NCI-H2227 (cell line): ENCODE data around the gene WAPL.
"Not testable (repeated sequence)": the region's sequence is repeated elsewhere in the genome, so short reads cannot be mapped to it uniquely, and the experiment has no call there.

Experiments used
- DNase-seq: peaks from one replicate; lab custom pipeline; 2025; ENCODE audit not compliant: unreplicated experiment; lab: John Stamatoyannopoulos, UW

The WAPL gene, protein sequence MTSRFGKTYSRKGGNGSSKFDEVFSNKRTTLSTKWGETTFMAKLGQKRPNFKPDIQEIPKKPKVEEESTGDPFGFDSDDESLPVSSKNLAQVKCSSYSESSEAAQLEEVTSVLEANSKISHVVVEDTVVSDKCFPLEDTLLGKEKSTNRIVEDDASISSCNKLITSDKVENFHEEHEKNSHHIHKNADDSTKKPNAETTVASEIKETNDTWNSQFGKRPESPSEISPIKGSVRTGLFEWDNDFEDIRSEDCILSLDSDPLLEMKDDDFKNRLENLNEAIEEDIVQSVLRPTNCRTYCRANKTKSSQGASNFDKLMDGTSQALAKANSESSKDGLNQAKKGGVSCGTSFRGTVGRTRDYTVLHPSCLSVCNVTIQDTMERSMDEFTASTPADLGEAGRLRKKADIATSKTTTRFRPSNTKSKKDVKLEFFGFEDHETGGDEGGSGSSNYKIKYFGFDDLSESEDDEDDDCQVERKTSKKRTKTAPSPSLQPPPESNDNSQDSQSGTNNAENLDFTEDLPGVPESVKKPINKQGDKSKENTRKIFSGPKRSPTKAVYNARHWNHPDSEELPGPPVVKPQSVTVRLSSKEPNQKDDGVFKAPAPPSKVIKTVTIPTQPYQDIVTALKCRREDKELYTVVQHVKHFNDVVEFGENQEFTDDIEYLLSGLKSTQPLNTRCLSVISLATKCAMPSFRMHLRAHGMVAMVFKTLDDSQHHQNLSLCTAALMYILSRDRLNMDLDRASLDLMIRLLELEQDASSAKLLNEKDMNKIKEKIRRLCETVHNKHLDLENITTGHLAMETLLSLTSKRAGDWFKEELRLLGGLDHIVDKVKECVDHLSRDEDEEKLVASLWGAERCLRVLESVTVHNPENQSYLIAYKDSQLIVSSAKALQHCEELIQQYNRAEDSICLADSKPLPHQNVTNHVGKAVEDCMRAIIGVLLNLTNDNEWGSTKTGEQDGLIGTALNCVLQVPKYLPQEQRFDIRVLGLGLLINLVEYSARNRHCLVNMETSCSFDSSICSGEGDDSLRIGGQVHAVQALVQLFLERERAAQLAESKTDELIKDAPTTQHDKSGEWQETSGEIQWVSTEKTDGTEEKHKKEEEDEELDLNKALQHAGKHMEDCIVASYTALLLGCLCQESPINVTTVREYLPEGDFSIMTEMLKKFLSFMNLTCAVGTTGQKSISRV (N-terminal part only)

DNA sequence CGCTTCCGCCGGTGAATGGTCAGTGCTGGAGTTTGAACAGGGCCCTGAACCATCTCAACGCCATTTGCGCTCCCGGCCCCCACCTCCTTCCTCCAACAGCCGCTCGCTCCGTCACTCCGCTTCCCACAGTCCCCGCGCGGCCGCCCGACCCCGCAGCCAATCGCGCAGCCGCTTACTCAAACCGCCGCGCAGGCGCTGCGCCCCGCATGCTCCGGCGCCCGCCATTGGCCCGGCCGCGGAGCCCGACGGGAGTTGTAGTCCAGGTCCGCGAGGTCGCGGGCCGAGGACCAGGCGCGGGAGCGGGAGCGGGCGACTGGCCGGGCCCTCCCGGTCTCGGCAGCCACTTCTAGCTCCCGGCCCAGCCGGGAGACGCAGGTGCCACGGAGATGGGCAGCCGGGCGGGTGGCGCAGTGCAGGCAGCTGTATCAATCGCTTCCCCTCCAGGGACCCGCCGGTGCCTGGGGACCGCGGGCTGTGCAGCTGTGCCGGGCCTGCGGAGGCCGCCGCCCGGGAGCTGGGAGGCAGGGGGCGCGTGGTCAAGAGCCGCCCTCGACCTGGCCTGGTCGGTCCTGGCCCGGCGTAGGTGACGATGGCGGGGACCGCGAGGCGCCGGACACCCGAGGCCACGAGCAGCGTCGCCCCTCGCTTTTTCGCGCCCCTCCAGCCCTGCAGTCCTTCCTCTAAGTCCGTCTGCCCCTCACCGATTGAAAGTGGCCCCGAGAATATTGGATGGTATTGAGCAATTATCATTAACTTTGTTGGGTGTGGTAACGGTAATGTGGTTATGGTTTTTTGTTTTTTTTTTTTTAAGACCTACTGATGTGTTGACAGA, at the start of gene WAPL:
WAPL (minus strand) TSS at position 115 of the 832 bp plus-strand sequence. CDS start 3,723 bp downstream, outside the sequence.
- DNase-seq = peak; percentile 92

DNA sequence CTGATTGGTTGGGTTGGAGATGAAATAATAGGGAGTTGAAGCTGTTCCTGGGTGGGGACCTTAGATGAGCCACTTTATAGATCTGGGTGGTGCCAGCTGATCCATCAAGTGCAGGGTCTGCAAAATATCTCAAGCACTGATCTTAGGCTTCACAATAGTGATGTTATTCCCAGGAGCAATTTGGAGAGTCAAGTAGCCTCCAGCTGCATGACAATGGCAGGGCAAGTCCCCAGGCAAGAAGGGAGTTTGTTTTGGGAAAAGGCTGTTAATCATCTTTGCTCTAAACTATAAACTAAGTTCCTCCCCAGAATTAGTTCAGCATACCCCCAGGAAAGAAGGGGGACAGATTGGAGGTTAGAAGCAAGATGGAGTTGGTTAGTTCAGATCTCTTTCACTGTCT, 47.7 kb upstream of the WAPL start:
- no peak for DNase-seq

DNA sequence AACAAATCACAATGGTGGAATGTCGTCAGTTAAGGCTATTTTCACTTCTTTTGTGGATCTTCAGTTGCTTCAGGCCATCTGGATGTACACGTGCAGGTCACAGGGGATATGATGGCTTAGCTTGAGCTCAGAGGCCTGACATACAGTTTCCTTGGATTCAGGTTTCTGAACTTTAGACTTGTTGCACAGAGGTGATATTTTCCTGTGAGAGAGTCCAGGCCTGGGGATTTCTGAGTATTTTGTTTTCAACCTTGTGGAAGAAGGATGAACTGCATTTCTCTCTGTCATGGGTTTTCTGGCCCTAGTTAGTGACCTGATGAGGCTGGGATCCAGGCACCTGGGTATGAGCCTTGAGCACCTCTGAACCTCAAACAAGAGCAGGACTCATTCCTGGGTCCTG, 44.9 kb upstream of the WAPL start:
- DNase-seq = not testable (repeated sequence)

DNA sequence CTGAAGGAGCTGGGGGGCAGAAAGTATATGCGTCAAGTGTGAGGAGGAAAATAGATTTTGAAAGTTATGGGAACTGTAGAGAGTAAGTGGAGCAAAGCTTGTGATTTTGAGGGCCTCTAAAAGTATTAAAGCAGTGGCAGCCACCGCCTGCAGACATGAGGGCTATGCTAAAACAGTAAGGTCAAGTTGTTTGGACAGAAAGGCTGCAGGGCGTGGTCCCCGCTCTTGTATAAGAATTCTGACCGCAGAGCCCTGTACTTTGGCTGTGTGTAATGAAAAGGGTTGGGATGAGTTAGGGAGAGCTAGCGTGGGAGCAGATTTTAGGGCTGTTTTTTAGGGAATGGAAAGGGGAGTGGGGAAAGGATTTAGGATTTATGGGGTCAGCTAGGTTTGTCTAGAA, 41.7 kb upstream of the WAPL start:
- DNase-seq = not testable (repeated sequence)

DNA sequence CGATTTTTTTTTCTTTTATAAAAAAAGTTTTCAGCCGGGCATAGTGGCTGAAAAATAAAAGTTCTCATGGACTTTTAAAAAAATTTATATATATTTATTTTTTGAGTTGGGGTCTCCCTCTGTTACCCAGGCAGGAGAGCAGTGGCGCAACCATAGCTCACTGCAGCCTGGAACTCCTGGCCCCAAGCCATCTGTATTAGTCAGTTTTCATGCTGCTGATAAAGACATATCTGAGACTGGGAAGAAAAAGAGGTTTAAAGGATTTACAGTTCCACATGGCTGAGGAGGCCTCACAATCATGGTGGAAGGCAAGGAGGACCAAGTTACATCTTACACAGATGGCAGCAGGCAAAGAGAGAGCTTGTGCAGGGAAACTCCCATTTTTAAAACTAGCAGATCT, 37.1 kb upstream of the WAPL start:
- DNase-seq = not testable (repeated sequence)

DNA sequence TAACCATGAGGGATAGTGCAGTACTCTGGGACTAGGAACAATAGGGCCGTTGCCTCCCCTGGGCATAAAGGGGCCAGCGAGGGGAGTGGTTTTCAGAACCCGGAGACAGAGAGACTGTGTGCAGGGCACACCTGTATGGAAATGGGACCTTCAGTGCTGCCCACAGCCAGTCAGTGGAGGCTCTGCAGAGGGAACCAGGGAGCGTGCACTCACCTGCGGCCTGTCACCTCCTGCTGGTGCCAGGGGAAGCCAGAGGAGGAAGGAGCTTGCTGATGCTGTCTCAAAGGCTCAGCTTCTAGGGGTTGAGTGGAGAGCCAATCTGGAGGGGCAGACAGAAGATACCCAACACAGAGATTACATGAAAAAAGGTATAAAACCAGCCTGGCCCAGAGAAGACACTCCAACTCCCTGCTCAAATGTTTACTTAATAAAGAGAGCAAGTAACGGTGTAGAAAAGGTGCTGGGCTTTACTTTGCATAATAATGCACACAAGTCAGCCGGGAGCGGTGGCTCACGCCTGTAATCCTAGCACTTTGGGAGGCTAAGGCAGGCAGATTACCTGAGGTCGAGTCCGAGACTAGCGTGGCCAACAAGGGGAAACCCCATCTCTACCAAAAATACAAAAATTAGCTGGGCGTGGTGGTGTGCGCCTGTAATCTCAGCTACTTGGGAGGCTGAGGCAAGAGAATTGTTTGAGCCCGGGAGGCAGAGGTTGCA, 35.5 kb upstream of the WAPL start:
- no peak for DNase-seq

DNA sequence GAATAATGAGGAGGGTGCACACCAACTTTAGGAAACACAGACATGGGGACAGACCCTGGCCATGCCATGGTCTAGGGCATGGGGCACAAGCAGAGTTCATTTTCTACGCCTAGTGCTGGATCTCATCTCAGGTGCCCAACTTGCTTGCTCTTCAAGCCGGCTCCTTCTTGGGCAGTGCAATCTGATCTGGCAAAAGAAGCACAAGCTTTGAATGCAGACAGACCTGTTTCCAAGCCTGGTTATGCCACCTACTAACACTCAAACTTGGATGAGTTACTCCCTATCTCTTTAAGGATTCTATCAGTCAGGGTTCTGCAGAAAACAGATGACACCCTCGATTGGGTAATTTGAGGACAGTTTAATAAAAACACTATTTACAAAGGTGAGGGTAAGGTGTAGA, 34.9 kb upstream of the WAPL start:
- no peak for DNase-seq

DNA sequence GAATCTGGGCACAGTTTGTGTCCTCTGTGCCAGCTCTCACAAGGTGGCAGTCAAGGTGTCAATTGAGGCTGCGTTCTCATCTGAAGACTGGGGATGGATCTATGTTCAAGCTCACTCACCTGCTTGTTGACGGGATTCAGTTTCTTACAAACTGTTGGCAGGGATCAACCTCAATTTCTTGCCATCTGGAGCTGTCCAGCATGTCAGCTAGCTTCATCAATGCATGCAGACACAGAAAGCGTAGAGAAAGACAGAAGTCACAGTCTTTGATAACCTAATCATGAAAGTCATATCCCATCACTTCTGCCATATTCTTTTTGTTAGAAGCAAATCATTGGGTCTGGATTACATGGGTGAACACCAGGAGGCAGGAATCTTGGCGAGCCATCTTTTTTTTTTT, 32.0 kb upstream of the WAPL start:
- no peak for DNase-seq

DNA sequence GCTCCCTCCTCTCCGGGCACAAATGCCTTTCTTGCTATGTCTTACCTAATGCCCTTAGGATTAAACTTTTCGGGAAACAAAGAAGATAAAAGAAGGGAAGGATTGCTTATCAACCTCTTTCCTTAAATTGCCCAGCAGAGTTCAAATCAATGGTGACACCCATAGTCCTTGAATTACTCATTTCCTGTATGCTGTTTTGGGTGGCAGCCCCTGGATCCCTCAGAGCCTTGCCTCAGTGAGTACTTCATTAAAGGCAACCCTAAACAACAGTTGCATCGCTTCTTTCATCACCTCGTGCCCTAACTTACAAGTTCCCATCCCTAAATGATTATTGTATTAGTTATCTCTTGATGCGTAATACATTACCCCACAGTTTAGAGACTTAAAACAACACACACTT, 31.6 kb upstream of the WAPL start:
- DNase-seq = no peak

DNA sequence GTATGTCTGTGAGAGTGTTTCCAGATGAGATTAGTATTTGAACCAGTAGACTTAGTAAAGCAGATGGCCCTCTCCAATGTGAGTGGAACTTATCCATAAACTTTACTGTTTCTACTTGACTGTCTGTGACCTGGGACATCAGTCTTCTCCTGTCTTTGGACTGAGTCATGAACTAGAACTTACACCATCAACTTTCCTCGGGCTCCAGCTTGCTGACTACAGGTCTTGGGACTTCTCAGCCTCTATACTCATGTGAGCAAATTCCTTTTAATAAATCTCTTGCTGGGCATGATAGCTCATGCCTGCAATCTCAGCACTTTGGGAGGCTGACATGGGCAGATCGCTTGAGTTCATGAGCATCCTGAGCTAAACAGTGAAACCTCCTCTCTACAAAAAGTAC, 25.7 kb upstream of the WAPL start:
- DNase-seq = no peak

DNA sequence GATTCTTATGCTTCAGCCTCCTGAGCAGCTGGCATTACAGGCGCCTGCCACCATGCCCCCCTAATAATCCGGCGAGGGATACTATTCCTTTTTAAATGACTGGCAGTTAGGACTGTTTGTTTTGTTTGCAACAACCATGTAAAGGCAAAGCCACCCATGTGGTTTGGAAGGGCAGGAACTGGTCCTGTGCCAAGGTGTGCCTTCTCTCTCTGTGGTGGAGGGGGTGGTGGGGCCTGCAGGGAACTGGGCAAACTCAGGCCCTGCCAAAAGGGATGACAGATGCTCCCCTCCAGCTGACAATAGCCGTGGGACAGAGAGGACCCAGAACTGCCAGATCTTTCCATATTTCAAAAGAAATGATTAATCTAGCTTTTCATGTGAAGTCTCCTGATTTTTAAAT, 23.5 kb upstream of the WAPL start:
- no peak for DNase-seq

DNA sequence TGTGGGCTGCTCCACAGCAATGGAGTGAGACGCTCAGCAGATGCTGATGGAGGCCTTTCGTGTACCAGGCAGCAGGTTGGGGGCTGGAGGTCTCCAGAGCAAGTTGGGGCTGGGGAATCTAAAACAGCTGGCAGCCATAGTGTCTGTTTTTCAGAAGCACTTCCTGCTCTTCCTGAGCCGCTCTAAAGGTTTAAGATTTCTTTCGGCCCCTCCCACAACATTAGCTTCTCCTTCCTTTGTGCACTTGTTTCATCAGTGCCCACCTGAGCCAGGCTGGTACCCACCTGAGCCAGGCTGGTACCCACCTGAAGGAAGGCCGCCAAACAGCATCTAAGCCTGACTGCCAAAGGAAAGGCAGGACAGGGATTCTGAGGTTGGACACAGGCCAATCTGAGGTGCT, 18.4 kb upstream of the WAPL start:
- DNase-seq = no peak

DNA sequence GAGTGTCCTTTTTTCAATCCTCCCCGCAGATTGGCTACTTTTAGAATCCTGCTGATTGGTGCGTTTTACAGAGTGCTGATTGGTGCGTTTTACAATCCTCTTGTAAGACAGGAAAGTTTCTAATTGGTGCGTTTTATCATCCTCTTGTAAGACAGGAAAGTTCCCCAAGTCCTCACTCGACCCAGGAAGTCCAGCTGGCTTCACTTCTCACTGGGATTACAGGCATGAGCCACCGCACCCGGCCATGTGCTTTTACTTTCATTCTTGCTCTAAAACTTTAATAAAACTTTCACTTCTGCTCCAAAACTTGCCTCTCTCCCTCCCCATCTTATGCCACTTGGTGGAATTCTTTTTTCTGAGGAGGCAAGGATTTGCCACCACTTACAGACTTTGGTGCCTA, 17.0 kb upstream of the WAPL start:
- DNase-seq = no peak

DNA sequence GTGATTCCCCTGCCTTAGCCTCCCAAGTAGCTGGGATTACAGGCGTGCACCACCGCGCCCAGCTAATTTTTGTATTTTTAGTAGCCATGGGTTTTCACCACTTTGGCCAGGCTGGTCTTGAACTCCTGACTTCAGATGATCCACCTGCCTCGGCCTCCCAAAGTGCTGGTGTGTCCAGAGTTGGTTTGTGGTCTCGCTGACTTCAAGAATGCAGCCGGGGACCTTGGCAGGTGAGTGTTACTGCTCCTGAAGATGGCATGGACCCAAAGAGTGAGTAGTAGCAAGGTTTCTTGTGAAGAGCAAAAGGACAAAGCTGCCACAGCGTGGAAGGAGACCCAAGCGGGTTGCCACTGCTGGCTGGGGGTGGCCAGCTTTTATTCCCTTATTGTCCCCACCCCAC, 16.4 kb upstream of the WAPL start:
- DNase-seq = not testable (repeated sequence)

DNA sequence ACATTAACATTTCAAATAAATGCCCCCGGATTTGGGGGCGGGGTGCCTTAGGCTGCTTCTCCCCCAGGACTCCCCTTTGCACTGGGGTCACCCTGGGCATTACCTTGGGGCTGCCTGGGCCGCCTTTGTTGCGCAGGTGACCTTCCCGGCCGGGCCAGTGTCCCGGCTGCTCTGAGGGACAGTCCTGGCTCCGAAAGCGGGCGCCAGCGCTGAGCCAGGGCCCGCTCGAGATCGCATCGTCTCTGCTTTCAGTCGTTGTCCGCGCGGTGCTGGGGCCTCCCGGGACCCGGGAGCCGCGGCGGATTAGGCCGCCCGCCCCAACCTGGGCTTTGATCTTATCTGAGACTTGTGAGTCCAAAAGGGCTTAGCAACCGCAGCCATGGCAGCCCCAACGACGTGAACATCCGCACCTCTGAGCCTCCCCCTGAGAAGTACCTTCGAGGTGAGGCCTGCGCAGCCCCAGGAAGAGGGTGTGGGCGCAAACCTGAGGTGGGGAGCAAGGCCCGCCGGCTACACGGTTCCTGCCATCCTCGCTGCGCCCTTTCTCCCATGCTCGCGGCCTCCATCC, 14.8 kb upstream of the WAPL start:
- no peak for DNase-seq

DNA sequence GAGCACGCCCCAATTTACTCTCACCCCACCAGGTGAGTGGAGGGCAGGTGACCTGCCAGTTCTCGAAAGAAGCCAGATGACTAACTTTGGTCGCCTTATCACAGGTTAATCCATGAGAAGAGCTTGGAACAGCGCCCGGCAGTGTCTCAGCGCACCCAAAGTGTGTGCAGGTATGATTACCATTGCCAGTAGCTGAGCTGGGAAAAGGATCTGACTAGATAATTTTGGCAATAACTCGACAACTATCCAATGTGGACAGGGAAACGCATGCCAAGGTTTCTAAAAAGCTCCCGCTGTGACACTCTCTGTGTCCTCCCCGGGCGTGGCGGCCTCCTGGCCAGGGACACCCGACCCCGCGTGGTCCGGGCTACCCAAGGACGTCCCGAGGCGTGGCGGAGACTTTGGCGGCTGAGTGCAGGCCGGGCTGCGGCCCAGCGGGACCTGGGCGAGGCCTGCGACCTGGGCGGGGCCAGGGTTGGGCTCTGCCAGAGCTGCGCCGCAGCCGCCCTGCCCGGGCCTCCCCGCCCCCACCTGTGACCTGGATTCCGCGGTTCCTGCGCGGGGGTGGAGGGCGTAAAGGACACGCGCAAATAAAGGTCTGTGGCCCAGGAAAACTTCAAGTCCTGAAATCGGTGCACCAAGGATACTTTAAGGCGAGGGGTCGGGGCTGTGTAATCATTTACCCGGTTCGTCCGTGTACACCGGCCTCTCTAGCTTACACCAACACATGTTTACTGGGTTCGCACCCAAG, 13.7 kb upstream of the WAPL start:
- DNase-seq = no peak

DNA sequence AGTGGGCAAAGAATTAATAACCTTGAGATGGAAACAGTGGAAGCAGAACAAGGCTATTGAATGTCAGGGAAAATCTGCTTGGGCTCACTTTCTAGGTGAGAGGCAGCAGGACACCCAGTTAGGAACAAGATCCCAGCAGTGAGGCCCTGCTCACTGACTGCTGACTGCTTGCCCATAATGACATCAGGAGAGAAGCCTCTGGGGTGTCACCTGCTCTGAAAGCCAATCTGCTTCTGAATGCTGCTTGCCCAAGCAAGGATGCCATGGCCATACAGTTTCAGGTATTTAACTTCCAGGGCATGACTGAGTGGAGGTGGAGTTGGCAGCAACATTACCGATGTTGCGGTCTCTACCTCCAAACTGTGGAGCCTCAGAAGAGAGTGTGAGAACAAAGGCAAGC, 11.7 kb upstream of the WAPL start:
- no peak for DNase-seq

DNA sequence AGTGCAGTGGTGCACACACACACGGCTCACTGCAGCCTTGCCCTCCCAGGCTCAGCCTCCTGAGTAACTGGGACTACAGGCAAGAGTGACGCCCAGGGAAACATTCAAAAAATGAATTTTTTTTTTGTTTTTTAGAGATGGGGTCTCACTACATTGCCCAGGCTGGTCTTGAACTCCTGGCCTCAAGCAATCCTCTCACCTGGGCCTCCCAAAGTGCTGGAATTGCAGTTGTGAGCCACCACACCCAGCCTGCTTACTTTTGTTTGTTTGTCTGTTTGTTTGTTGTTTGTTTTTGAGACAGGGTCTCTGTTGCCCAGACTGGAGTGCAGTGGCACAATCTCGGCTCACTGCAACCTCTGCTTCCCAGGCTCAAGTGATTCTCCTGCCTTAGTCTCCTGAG, 7.1 kb upstream of the WAPL start:
- not testable (repeated sequence) for DNase-seq

DNA sequence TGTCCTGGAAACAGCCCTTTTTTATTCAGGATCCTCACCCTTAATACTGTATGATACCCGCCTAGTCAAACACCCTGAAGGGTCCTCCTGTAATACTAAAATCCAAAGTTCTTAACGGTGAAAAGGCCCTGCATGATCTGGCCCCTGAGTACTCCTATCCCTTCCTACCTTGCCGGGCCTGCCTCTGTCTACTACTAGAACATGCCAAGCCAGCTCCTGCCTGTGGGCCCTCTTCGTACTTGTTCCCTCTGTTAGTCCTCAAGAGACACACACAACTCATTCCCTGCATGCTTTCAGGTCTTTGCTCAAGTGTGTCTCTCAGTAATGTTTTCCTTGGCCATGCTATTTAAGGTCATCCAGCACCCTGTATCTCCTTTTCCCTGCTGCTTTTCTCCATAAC, 5.0 kb upstream of the WAPL start:
- DNase-seq = no peak
